ENCODE measurements around the gene PPIH. TPM values are rescaled to one million over a fixed set of nuclear protein-coding genes. Genes with fewer than 3 reads are reported as not detected.
"Not testable (repeated sequence)": the region's sequence is repeated elsewhere in the genome, so short reads cannot be mapped to it uniquely, and the experiment has no call there.

The PPIH gene
- total RNA-seq, 1 donor from 2014 or later: 24.3 TPM

DNA sequence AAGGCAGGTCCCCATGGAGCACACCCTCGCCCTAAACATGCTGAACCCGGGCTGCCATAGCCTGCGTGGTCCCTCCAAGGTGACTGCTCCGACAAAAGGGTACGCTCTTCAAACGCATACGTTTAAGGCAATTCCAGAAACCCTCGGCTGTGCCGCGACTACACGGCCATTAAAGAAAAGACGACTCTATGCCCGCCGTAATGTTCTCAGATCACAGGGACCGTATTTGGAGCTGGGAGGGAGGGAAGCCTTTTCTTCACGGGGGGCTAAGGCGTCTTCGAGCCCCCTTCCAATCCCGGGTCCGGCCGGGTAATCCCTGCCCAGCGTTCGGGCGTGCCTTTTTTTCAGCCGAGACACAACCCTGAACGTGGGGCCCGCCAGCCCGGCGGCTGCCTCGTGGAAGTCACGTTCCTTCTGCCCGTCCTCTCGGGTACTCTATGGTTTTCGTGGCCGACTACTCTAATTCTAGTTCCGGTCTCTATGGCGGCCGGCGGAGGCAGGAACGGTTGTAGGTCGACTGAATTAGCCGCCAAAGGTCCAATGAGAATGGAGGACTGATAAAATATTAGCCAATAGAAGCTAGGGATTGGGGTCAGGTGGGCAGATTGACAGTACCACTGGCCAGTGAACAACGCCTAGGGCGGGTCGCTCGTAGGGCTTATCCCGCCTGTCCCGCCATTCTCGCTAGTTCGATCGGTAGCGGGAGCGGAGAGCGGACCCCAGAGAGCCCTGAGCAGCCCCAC is 23.7 kb downstream of the PPIH start, which contains the start of gene YBX1:
Gene YBX1 (plus strand): TSS at position 678 of the 743 bp plus-strand sequence. CDS start 148 bp downstream, outside the sequence.
- peak; percentile 99 for DNase-seq (ENCODE audit: low read depth)

DNA sequence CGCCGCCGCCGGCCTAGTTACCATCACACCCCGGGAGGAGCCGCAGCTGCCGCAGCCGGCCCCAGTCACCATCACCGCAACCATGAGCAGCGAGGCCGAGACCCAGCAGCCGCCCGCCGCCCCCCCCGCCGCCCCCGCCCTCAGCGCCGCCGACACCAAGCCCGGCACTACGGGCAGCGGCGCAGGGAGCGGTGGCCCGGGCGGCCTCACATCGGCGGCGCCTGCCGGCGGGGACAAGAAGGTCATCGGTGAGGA is 24.2 kb downstream of the PPIH start:
- not testable (repeated sequence) for DNase-seq (ENCODE audit: low read depth)

DNA sequence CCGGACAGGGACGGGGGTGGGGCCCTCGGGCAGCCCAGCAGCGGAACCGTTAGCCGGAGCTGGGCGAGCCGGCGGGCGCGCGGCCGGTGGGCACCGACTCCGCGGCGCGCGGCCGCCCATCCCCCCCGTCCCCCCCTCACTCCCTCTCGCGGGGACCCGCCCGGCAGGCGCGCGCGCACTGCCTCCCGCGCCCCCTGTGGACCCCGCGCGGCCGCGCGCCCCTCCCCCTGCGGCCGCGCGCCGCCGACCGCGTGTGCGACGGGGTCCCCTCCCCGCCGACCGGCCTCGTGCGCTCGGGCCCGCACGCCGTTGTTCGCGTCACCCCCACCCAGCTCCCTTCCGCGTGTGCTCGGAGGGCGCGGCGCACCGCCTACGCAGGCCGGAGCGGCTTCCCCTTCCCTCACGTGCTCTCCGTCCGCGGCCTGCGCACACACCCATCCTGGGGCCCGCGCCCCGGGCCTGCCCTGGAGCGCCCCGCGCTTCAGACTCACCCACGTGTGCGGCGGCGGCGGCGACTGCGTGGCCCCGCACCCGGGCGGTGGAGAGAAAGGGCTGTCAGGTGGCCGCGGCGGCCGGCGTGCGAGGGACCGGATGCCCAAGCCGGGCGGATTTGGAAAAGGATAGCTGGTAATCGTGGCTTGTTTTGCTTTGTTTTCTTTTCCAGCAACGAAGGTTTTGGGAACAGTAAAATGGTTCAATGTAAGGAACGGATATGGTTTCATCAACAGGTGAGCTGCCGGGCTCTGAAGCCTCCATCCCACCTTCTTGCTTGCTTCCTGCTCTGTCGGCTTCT is 24.7 kb downstream of the PPIH start:
- peak; percentile 80 for DNase-seq (ENCODE audit: low read depth)

- DNase-seq (ENCODE audit: low read depth): no peak
Measured at GRCh38 chr1:42684139-42684538, 25.9 kb downstream of the PPIH start.

DNA sequence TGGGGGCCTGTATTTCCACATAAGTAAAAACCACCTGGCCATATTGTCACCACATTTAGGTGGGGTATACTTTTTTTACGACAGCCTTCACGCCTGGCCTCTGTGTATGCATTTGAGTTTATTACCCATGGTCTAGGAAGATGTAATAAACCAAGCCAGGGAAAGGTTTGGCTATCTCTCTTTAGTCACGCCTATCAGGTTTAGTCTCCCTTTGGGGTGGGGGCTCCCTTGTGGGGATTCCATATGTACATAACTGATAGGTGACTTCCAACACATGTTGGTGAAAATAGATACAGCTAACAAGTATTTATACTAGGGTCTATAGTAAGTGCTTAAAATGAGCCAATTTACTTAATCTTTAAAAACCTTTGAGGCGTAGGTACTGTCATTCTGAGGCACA is 28.2 kb downstream of the PPIH start:
- DNase-seq (ENCODE audit: low read depth): no peak

DNA sequence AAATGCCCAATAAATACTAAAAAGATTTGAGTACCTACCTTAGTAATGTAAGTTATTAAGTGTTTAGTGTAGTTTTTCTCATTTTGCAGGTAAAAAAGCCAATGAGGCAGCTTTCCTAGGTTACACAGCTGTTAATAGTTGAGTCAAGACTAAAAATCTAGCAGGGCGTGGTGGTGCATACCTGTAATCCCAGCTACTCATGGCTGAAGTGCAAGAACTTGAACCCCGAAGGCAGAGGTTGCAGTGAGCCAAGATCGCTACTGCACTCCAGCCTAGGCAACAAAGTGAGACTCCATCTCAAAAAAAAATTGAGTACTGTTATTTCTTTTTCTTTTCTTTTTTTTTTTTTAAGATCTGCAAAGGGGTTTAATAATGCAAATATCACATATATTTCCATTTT is 31.7 kb downstream of the PPIH start:
- DNase-seq (ENCODE audit: low read depth): no peak

DNA sequence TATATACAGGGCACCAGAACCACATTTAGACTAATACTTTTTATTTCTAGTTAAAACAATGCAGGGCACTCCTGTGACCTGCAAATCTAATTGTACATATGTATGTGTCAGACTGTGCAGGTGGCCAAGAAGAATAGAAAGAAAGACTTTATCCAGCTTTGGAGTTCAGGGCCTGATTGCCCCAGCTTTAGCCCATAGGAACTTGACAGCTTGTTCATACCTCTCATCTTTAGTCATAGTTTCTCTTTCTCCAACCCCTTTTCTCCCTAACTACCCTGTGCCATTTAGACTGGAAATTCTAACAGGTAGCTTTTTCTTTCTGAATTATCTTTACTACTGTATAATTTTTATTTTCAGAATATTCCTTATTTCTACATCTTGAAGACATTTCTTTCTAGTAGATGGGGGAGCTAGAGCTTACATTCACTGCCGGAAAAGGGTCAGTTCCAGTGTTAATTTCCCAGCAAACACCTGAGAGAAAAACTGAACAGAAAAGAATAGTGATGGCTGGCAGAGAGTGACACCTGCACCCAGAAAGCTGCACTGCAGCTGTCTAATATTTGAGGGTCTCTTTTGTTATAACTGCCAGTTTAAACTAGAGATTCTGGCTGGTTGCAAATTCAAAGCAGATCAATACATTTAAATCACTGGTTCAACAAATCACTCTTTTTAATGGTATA is 32.4 kb downstream of the PPIH start:
- DNase-seq (ENCODE audit: low read depth): no peak

DNA sequence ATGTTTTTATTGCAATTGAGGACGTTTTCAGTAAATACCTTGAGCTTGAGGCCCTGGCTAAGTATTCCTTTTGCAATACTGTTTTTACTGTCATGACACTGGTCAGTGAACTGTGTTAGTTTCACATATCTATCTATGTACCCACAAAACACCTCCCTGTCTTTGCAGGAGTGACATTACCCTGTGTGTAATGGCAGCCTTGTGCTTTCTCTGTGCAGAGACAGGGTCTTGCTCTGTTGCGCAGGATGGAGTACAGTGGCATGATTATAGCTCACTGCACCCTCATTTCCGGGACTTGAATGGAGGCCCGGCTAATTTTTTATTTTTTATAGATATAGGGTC is 32.9 kb downstream of the PPIH start:
- DNase-seq (ENCODE audit: low read depth): no peak

GRCh38 chr1:42692461-42692860 is 34.2 kb downstream of the PPIH start:
- no peak for DNase-seq (ENCODE audit: low read depth)

DNA sequence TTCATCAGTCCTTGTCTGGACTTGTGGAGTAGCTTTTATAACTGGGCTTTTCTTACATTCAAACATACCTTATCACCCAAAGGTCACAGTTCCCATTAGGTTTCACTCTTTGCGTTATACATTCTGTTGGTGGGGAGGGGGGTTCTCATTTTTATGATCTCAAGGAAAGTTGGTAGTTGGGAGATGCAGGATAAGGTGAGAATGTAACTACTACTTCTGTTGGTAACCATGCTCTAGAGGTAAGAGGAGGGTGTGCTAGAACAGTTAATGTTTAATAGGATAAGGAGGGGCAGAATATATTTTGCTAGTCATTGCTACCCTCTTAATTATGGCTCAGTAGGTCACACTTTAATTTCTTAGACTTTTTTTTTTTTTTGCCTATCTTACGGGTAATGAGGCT is 34.7 kb downstream of the PPIH start:
- no peak for DNase-seq (ENCODE audit: low read depth)

- DNase-seq (ENCODE audit: low read depth): no peak
Measured at GRCh38 chr1:42698081-42698813, 40.0 kb downstream of the PPIH start.

DNA sequence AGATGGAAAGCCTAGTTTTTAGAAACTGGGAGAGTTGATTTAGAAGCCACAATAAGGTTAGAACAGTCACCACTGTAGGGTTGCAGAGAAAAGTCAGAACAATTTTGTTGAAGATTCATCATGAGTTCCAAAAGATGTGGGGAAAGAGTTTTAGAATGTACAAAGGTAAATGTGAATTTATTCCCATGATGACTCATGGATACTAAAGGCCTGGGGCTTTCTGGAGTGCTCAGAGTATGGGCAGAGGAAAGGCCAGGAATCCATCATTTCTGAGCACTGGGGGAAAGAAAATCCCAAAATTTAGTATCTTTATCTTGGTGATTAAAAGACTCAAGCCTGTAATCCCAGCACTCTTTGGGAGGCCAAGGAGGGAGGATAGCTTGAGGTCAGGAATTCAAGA is 41.8 kb downstream of the PPIH start:
- DNase-seq (ENCODE audit: low read depth): no peak

- no peak for DNase-seq (ENCODE audit: low read depth)
Measured at GRCh38 chr1:42703888-42704464, 45.8 kb downstream of the PPIH start.

GRCh38 chr1:42712808-42713207 is 54.6 kb downstream of the PPIH start:
- DNase-seq (ENCODE audit: low read depth): not testable (repeated sequence)

- DNase-seq (ENCODE audit: low read depth): no peak
Measured at GRCh38 chr1:42713293-42713692, 55.1 kb downstream of the PPIH start.

DNA sequence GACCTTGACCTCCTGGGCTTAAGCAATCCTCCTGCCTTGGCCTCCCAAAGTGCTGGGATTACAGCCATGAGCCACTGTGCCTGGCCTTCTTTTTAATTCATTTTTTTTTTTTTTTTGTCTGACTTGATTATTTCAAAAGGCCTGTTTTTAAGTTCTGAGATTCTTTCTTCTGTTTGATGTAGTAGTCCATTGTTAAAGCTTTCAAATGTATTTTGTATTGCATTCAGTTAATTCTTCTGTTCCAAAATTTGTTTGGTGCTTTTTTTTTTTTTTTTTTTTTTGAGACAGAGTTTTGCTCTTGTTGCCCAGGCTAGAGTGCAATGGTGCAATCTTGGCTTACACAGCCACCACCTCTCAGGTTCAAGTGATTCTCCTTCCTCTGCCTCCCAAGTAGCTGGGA is 56.2 kb downstream of the PPIH start:
- not testable (repeated sequence) for DNase-seq (ENCODE audit: low read depth)

DNA sequence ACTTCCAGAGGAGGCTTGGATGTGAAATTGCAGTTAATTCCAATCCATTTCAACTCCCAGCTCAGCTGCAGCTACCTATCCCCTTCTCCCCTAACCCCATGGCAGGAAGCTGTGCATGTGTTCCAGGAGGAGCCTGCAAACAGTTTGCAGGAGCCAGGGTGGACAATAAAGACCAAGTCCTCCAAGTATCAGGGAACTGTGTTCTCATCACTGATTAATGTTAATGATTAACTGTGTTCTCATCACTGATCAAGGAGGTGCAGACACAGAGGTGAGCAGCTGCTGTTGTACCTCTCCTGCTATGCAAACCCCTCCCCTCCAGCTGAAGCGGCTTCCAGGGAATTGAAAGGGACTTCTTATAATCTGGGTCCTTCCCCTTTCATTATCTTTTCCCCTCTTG is 62.6 kb downstream of the PPIH start:
- DNase-seq (ENCODE audit: low read depth): no peak

GRCh38 chr1:42721926-42722325 is 63.7 kb downstream of the PPIH start:
- no peak for DNase-seq (ENCODE audit: low read depth)

GRCh38 chr1:42722403-42722802 is 64.2 kb downstream of the PPIH start:
- DNase-seq (ENCODE audit: low read depth): not testable (repeated sequence)

DNA sequence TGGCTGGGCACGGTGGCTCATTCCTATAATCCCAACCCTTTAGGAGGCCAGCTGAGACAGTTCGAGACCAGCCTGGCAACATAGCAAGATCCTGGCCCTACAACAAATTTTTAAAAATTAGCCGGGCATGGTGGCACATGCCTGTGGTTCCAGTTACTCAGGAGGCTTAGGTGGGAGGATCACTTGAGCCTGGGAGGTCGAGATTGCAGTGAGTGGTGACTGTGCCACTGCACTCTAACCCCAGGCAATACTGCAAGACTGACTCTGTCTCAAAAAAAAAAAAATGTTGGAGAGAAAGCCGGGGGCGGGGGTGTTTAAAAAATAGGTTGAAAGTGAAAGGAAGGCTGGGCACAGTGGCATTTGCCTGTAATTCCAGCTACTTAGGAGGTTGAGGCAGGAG is 65.3 kb downstream of the PPIH start:
- DNase-seq (ENCODE audit: low read depth): no peak

DNA sequence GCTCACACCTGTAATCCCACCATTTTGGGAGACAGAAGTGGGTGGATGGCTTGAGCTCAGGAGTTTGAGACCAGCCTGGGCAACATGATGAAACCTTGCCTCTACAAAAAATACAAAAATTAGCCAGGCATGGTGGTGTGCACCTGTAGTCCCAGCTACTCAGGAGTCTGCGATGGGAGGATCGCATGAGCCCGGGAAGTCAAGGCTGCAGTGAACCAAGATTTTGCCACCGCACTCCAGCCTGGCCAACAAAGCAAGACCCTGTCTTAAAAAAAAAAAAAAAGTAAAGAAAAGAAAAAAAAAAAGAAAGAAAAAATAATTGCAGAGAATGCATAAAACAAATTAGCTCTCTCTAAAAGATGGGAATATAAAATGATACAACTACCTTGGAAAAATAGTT is 67.6 kb downstream of the PPIH start:
- not testable (repeated sequence) for DNase-seq (ENCODE audit: low read depth)
